ENCODE results near the gene MOB3A.

- peak in 1 of 2 donors; percentile 51 for TF ChIP-seq POLR2A (IDR thresholded peaks at IDR 0.05)
- TF ChIP-seq CTCF (IDR thresholded peaks at IDR 0.05 in 4 of 5, conservative IDR thresholded peaks at IDR 0.05 in 1 of 5), result no peak
Observed at GRCh38 chr19:2054763-2055162, 41.4 kb downstream of the MOB3A start.
